Cardiac fibroblast (primary cell): ENCODE data around the gene PRR3.

Source experiments
- DNase-seq, 2 donors: peaks; one replicate each; pipeline versions ENCODE4 v3.0.0 to v3.0.0-alpha.2; 2010; ENCODE audit warnings: low read depth in 2 of 2
- H3K4me3 ChIP-seq, 2 donors: replicated peaks in 1 of 2; 1 replicate in 1 of 2; 2 replicates in 1 of 2; pipeline ENCODE4 v1.5.1; 2011; ENCODE audit warnings: low read depth in 2 of 2, low read length in 2 of 2, mild to moderate bottlenecking in 2 of 2, moderate library complexity in 1 of 2
- TF ChIP-seq, protein P1 (sequence below): IDR thresholded peaks from one replicate; pipeline ENCODE4 v1.5.1; 2011; ENCODE audit warnings: low read depth, mild to moderate bottlenecking, low read length, inconsistent platforms

Gene PRR3, protein sequence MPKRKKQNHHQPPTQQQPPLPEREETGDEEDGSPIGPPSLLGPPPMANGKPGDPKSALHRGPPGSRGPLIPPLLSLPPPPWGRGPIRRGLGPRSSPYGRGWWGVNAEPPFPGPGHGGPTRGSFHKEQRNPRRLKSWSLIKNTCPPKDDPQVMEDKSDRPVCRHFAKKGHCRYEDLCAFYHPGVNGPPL

DNA sequence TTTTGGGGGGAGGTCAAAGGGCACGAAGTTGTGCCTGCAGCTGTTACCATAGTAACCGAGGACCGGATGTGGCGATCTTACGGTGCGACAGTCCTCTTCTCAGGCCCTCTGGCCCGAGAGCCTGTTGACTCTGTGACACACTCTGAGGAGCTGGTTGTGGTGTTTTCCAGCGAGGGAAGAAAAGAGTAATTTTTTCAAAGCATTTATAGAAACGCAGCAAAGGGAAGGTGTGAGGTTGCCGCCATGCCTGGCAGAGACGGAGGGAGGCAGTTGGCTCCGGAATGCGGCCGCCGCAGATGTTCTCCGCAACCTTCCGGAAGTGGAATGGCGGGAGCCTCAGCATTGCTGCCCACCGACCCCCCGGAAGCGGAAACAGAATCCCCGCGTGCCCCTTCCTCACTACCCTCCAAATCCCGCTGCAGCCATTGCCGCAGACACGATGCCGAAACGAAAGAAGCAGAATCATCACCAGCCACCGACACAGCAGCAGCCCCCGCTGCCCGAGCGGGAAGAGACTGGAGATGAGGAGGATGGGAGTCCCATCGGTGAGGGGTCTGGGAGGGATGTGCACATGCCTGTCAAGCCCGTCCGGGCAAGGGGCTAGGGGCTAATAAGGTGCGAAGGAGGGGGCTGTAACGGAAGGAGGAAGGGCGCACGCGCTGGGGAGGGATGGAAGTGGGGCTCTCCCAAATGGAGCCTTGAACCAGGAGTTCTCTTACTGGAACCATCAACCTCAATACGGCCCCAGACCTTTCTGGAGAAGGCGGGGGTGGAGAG is at the start of gene PRR3:
TSS of gene PRR3 (plus strand) at position 390 of the 777 bp plus-strand sequence. CDS start at position 440, 50 bp downstream.
- H3K4me3 ChIP-seq, result peak within 1 kb of the TSS; percentile 80 to 100
- peak; percentile 92 to 93 for DNase-seq
- TF ChIP-seq, protein P1, sequence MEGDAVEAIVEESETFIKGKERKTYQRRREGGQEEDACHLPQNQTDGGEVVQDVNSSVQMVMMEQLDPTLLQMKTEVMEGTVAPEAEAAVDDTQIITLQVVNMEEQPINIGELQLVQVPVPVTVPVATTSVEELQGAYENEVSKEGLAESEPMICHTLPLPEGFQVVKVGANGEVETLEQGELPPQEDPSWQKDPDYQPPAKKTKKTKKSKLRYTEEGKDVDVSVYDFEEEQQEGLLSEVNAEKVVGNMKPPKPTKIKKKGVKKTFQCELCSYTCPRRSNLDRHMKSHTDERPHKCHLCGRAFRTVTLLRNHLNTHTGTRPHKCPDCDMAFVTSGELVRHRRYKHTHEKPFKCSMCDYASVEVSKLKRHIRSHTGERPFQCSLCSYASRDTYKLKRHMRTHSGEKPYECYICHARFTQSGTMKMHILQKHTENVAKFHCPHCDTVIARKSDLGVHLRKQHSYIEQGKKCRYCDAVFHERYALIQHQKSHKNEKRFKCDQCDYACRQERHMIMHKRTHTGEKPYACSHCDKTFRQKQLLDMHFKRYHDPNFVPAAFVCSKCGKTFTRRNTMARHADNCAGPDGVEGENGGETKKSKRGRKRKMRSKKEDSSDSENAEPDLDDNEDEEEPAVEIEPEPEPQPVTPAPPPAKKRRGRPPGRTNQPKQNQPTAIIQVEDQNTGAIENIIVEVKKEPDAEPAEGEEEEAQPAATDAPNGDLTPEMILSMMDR, result no peak

DNA sequence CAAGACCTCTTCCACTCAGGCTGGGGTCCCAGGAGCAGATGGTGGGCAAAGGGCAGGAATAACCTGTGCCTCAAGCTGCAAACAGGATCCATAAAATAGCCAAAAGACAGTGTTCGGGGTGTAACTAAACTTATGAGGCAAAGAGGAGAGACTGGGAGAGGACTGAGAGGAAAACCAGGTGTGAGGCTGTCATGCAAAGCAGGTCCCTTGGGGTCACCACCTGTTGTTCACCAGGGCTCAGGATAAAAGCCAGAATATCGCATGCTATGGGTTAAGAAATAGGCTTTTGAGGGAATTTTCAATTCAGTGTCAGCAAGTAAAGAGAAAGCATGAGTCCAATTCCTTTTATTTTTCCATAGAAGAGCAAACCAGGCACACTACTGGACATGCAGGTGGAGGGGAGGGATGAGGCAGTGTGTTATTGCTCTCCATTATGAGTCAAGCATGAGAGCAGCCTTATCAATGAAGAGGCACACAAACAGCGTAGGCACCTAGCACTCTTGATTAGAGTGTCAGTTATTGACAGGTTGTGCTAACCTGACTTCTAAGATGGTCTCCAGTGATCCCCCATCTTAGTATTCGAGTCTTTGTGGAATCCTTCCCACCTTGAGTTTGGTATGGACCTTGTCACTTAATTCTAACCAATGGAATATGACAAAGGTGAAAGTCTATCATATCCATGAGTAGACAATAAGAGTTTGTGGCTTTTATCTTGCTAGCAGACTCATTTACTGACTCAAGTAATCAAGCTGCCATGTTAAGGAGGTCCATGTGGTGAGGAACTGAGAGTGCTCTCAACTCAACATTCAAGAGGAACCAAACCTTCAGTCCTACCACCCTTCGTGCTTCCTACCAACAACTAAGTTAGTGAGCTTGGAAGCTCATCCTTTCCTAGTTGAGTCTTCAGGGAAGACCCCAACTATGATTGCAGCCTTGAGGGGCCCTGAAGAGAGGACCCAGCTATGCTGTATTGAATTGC is 49.0 kb upstream of the PRR3 start:
- H3K4me3 ChIP-seq, result no peak overlapping the region
- TF ChIP-seq, protein P1, result no peak
- no peak for DNase-seq

DNA sequence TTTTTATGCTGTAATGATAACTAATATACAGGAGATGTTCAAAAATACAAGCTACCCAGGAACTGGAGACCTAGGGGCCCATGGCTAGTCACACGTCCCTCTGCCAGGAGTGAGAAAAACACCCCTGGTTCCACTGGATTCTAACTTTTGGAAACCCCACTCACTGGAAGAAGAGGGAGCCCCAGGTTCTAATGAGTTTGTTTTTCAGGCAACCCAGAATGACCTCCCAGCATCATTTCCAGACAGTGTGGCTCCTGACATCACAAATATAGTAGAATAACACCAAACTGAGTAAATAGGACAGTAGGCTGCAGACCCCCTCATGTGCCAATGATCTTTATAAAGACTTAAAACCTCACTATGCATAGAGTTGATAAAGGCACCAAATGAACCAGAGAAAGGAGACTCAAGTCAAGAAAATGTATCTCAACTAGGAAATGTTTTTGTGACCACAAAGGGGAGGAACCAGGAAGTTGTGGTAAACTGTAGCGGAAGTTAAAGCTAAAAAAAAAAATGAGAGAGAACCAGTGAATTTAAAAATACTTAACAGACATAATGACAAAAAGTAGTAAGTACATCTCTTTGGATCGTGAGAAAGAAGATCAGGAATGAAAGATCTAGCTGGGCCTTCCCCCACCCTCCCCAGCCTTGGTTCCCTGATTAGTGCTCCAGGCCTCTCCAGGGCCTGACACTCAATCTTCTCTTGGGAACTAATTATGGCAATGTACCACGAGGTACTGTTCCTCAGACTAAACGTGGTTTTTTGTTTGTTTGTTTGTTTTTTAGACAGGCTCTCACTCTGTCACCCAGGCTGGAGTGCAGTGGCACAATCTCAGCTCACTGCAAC is 48.0 kb upstream of the PRR3 start:
- TF ChIP-seq, protein P1, result no peak
- DNase-seq, result peak; percentile 59 to 63
- no peak overlapping the region for H3K4me3 ChIP-seq

DNA sequence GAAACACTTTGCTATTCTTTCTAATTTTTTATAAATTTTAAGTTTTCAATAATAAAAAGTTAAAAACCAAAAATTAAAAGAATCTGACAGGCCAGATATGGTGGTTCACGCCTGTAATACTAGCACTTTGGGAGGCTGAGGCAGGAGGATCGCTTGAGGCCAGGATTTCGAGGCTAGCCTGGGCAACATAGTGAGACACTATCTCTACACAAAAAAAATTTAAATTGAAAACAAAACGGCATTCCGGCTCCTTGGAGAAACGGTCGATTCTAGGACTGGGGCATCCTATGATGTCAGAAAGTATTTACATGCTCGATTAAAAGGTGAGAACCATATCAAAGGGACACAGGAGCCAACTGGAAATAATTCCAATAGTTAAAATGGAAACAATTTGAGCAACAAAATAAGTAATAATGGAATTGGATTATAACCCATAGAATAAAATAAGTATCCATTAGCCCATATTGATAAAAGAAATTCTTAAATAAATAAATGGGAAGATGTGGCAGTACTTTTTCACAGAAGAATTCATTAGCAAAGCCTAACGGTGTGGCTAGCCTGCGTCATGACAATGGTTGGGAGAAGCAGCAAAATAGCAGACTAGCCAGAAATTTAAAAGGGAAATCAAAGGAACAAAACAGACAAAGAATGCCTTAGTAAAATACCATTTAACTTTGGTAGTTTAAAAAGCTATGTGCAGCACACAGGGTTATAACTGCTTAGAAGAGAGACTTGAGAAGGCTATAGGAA is 46.5 kb upstream of the PRR3 start:
- TF ChIP-seq, protein P1, result no peak
- no peak overlapping the region for H3K4me3 ChIP-seq
- no peak for DNase-seq

DNA sequence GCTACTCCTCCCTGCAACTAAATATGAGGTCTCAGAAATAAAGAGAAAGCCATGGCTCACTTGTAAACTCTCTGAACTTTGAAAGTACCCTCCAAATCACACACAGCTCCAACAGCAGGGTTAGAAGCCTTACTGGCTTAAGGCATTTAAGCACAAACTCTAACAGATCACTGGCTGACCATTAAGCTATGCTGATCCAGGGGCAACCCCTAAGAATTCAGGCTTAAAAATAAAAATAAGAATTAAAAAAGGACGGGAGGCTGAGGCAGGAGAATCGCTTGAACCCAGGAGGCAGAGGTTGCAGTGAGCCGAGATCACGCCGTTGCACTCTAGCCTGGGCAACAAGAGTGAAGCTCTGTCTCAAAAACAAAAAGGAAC is 45.9 kb upstream of the PRR3 start:
- TF ChIP-seq, protein P1, result no peak
- H3K4me3 ChIP-seq, result no peak overlapping the region
- no peak for DNase-seq
